AG08396 (cell line): ENCODE results near the gene HAPLN3.

Experiments
- DNase-seq: peaks from one replicate; pipeline ENCODE4 v3.0.0; 2012; ENCODE audit warnings: low spot score, mixed read lengths

The HAPLN3 gene

DNA sequence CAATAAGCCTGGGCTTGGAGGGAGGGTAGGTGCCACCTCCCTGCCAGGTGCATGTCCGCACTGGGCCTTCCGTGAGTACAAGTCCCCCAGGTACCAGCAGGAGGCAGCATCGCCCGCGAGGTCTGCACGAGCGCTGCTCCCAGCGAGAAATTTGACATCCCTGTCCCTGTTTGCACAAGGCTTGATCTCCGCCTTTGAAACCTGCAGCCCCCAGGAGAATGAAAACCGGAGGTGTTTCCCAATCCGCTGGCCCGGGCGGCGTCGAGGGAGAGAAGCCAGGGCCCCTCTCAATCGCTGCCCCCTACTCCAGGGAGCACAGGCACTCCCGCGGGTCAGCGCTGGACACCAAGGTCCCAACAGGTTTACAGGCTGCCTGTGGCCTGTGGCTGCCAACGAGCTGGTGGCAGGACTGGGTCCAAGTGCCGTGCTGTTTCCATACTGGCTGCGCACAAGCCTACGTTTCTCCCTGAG is 961 bp downstream of the HAPLN3 start:
- peak; percentile 65 for DNase-seq

GRCh38 chr15:88891540-88892254 is 3.6 kb downstream of the HAPLN3 start:
- no peak for DNase-seq

- no peak for DNase-seq
These were observed 4.8 kb downstream of the HAPLN3 start for GRCh38 chr15:88890495-88890894.

- DNase-seq = no peak
These were observed 6.6 kb downstream of the HAPLN3 start for GRCh38 chr15:88888719-88889118.

DNA sequence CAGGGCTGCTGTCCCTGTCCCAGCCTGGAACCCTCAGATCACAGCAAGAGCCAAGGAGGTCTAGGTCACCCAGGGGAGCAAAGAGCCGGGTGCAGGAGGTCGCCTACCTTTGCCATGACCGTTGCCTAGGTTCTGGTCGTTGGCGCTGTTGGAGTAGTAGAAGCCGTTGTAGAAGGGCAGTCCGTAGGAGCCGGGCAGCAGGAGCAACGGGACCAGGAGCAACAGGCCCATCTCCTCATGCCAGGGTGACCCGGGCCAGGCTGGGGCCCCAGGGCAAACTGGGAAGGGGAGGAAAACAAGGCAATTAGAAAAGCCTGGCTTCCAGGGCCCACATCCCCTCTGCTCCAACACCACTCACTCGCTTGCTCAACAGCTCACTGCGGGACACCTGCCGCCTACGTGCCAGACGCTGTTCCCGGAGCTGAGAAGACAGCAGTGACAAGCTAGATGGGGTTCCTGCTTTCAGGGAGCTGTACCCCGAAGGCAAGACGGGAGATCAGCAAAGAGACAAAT is 8.2 kb downstream of the HAPLN3 start:
- DNase-seq = no peak

GRCh38 chr15:88882785-88883184 is 12.6 kb downstream of the HAPLN3 start:
- no peak for DNase-seq

- DNase-seq = peak; percentile 35
These were observed 13.6 kb downstream of the HAPLN3 start for GRCh38 chr15:88881775-88882174.

DNA sequence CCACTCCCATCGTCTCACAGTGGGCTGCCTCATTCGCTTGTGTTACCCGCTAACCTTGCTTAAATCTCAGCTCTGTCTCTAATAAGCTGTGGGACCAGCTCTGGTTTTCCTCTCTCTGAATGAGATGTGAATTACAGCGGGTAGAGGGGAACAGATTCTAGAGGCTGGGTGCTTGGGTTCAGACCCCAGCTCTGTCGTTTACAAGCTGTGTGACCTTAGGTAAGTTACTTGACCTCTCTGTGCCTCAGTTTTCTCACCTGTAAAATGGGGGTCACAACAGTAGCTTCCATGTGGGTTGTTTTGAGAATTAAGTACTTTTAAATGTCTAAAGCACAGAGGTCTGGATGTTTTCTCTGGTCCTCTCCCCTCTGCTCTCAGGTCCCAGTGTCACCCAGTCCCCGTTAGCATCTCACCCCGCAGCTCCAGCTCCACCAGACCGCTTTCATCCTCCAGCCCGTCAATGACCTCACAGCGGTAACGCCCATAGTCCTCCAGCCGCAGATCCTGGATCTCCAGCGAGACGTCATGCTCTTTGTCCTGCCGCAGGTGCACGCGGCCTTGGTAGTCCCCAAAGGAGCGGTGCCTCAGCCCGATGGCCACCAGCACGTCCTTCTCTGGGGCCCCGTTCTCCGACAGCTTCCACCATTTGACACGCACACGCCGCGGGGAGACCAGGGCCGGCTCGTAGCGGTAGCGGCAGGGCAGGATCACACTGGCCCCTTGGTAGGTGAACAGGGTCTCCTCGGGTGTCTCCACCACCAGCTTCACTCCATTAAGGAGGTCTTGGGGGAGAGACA is 14.2 kb downstream of the HAPLN3 start:
- DNase-seq = no peak

DNA sequence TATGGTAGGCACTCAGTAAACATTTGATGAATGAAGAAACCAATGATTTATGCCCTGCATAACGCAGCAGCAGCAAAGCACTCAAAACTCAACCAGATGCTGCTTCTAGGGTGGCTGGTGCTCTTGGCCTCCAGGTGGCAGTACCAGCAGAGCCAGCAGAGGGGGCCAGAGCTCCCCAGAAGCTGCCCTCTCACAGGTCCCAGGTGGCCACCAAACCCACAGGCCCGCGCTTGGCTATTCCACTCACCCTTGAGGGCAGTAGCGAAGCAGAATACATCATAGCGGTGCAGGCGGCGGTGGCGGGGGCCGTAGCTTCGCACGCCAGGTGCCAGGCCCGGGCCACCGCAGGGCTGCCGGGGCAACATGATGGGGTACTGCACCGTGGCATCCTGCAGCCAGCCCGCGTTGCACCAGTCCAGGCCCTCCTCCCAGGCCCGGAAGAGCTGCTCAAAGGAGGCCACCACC is 16.6 kb downstream of the HAPLN3 start:
- peak; percentile 81 for DNase-seq

DNA sequence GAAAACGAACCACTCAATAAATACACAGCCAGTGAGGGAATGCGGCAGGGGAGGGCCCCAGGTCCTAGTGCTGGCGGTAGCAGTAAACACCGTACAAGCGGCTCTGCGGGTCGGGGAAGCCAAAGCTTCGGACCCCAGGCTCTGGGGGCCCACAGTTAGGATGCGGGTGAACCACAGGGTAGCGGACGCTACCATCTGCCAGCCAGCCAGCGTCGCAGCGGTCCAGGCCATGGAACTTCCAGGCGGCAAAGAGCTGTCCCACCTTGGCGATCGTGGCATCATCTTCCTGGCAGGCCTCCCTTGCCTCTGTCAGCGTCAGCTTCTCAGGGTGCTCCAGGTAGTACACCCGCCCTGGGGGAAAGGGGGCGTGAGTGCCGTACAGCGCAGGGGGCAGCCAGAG is 17.4 kb downstream of the HAPLN3 start:
- no peak for DNase-seq

GRCh38 chr15:88877415-88877814 is 17.9 kb downstream of the HAPLN3 start:
- no peak for DNase-seq

DNA sequence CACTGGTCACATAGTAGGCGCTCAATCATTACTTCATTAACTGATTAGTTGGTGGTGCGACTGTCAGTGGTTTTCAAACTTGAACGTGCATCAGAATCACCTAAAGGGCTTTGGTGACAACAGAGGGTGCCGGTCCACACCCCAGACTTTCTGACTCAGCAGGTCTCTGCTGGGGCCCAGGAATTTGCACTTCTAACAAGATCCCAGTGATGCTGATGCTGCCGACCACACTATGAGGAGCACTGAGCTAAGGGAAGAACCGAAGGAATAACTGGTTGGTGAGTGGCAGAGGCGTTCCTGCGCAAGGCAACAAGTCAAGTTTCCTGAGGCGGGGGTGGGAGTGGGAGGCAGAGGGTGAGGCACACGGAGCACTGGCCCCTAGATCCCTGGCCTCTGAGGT is 18.8 kb downstream of the HAPLN3 start:
- no peak for DNase-seq

DNA sequence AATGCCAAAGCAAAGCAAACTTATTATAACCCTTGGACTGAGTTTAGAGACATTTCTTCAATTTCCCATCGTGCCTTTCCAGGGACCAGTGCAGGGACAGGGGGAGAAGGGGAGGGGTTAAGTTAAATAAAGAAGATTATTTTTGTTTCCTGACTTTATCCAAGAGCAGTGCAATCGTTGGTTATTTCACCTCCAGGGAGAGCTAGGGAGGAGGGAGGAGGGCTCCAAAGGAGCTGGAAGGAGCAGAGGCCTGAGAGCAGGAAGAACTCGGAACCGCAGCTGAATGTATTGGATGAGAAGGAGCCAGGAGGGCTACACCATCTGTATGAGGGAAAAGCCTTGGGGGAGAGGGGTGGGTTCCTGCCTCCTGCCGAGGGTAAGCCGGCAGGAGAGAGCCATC is 20.7 kb downstream of the HAPLN3 start:
- DNase-seq = no peak

DNA sequence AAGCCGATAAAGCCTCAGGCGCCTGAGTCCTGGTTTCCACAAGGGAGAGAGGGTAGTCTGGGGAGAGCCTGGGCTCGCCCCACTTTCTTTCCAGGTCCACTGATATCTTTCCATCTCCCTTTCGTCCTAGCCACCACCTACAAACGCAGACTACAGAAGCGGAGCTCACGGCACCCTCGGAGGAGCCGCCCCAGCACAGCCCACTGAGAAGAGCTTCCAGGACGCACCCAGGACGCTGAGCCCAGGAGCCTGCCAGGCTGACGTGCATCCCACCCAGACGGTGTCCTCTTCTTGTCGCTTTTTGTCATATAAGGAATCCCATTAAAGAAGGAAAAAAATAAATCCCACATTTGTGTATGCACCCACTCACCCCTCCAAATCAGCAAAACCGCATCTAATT is 21.1 kb downstream of the HAPLN3 start:
- DNase-seq = no peak

DNA sequence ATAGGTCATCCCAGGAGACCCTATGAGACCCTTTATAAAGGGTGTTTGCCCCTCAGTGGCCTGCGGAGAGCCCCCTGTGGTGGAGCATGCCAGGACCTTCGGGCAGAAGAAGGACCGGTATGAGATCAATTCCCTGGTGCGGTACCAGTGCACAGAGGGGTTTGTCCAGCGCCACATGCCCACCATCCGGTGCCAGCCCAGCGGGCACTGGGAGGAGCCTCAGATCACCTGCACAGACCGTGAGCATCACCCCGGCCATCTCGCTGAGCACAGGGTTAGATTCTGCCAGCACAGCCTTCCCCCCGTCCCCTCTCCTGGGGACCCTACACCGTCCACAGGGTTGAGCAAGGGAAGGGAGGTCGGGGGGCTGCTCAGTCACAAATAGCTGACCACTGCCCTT is 21.6 kb downstream of the HAPLN3 start:
- no peak for DNase-seq

DNA sequence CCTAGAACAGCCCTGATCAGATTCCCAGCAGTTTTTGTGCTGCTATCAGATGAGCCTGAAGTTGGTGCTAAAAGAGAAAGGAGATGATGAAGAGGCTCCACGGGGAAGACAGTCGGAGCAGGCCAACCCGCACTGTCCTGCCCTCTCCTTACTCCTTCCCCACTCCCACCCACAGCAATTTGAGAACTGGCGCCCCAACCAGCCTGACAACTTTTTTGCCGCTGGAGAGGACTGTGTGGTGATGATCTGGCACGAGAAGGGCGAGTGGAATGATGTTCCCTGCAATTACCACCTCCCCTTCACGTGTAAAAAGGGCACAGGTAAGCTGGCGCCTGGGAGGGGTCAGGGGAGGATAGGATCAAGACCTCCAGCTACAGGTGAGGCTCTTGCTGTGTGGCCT is 22.6 kb downstream of the HAPLN3 start:
- no peak for DNase-seq

DNA sequence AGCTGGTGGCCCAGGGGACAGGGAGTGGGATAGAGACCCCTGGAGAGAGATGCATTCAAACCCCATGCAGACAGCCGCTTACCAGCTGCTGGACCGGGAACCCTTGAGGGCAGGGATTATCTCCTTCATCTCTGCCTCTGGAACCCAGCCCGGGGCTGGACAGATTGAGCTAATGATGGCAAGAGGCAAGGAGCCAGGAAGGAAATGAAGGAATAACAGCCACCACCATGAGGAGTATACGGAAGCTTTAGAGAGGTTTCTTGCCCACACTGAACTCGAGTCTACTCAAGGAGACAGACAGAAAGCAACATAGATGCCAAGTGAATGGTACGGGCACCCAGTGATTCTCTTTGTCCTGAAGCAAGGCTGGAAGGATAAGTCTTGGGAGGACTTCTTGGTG is 23.2 kb downstream of the HAPLN3 start:
- no peak for DNase-seq

DNA sequence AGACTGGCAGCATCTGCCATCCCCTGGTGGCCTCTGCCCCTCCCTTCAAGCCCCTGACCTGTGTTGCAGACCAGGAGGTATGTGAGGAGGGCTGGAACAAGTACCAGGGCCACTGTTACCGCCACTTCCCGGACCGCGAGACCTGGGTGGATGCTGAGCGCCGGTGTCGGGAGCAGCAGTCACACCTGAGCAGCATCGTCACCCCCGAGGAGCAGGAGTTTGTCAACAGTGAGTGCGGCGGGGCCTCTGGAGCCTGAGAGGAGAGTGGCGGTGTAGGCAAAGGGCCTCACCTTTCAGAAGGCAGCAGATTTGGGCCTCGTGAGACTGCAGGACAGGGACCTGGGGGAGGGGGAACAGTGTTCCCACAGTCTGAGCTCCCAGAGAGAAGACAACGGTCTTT is 24.0 kb downstream of the HAPLN3 start:
- DNase-seq = no peak

DNA sequence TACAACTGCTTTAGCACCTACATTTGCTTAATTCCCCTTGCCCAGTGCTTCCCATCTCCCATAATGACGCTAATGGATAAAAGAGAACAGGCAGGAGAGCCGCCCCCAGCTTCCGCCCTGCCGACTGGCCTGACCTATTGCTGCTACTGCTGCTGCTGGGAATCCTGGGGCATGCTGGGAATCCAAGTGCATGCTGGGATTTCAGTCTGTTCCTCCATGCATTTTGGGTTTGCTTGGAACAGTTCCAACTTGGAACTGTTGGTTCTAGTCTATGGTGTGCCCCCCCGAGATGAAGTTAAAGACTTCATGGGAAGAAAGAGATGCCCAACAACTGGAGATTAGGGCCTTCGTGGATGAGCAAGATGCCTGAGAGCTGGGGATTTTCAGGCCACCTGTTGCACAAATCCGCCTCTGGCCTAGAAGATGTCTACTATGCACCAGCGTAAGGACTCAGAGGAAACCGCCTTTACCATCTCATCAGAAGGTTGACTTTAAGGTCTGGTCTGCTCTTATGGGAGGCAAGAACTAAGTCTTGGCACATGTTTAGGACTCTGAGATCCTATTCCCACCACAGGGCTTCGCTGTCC is 29.0 kb downstream of the HAPLN3 start:
- DNase-seq = no peak

DNA sequence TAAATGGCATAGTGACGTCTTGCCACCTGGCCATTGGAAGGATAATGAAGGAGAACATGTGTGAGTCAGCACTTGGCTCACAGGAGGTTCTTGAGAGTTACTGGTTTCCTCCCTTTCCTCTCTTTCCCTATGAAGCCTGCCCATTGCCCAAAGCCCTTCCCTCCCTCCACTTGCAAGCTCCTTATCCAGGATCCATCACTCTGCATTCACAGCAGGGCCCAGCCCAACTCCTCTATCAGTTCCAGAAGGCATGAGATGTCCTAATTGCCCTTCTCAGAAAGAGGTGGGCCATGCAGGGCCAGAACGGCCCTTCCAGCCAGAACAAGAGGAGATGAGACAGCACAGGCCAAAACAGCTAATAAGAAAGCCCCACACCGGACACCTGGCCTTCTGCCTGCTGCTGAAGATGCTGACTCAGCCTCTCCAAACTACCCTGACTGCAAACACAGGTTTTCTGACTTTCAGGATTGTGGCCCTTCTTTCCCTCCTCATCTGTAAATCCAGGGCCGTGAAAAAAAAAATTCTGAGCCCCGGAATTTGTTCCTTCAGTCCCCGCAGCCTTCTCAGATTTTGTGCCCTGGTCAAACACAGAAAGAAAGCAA is 29.7 kb downstream of the HAPLN3 start:
- DNase-seq = no peak

GRCh38 chr15:88864861-88865497 is 30.4 kb downstream of the HAPLN3 start:
- no peak for DNase-seq

DNA sequence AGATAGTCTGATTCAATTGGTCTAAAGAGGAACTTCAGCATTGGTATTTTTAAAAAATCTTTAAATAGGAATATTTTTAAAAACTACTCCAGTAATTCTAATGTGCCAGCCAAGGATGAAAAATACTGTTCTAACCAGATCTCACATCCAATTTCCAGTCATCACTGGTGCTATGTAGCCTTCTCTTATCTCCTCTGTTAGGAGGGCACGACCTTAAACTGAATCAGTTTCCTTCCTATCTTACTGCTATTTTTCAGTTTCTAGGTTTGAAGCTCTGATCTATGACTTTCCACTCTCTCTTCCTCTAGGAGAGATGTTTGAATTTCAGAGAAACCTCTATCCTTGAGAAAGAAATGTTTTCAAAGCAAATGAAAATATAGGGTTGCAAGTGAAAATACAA is 31.9 kb downstream of the HAPLN3 start:
- no peak for DNase-seq
